SK-N-SH (cell line): Measurements from ENCODE around the gene TPGS1. TPM values are rescaled to one million over a fixed set of nuclear protein-coding genes. Genes with fewer than 3 reads are reported as not detected.

Source experiments
- CTCF ChIA-PET: fragments of 300-600, 350-600 bp; formaldehyde crosslinking; extraction: SDS; loops from one replicate; lab custom pipeline; 2021; lab: Yijun Ruan, JAX
- POLR2A ChIA-PET: fragments of 350-600 bp; sonication (Branson Sonifier 250); formaldehyde crosslinking; extraction: SDS; loops from one replicate; lab custom pipeline; 2020; ENCODE audit warnings: antibody characterized with exemption, inconsistent platforms; lab: Yijun Ruan, JAX
- DNase-seq: peaks from one replicate; pipeline ENCODE4 v3.0.0; 2012
- H2AFZ ChIP-seq: fragments of 200-600 bp; sonication (generic); 2 replicates; pipeline ENCODE4 v1.8.1; 2016; ENCODE audit warnings: antibody characterized with exemption, mild to moderate bottlenecking, low read depth
- H3F3A ChIP-seq: fragments of 200-600 bp; sonication (generic); replicated peaks from 2 replicates; pipeline ENCODE3; 2016; ENCODE audit warnings: antibody characterized with exemption, mild to moderate bottlenecking; ENCODE audit not compliant: insufficient read depth
- H3K27ac ChIP-seq, 2 experiments: fragments of 200-500 bp in 1 of 2; fragments of 200-600 bp in 1 of 2; sonication (Bioruptor generic) in 1 of 2; sonication (generic), shearing (Covaris generic) in 1 of 2; 2 replicates each; pipeline versions ENCODE4 v1.5.1 to v1.6.1; 2014 to 2016; ENCODE audit warnings: low read depth in 2 of 2, inconsistent platforms in 1 of 2, low read length in 1 of 2, mild to moderate bottlenecking in 1 of 2, mixed read lengths in 1 of 2
- H3K27me3 ChIP-seq: fragments of 200-600 bp; sonication (generic), shearing (Covaris generic); 2 replicates; pipeline ENCODE4 v1.6.1; 2016; ENCODE audit warnings: mixed run types; ENCODE audit not compliant: insufficient read depth
- H3K36me3 ChIP-seq, 2 experiments: fragments of 200-500 bp in 1 of 2; fragments of 200-600 bp in 1 of 2; sonication (Bioruptor generic) in 1 of 2; sonication (generic) in 1 of 2; replicated peaks in 1 of 2; 2 replicates each; pipeline versions ENCODE3 to v1.5.1; 2014 to 2016; ENCODE audit warnings: low read length in 1 of 2, mild to moderate bottlenecking in 1 of 2; ENCODE audit not compliant: insufficient read depth in 2 of 2, control insufficient read depth in 1 of 2
- H3K4me1 ChIP-seq, 2 experiments: fragments of 200-500 bp in 1 of 2; fragments of 200-600 bp in 1 of 2; sonication (Bioruptor generic) in 1 of 2; sonication (generic), shearing (Covaris generic) in 1 of 2; 2 replicates each; pipeline versions ENCODE4 v1.5.1 to v1.6.1; 2014 to 2016; ENCODE audit warnings: low read depth in 1 of 2, low read length in 1 of 2, mixed run types in 1 of 2; ENCODE audit not compliant: insufficient read depth in 2 of 2, control insufficient read depth in 1 of 2
- H3K4me2 ChIP-seq: fragments of 200-600 bp; sonication (generic), shearing (Covaris generic); 2 replicates; pipeline ENCODE4 v1.6.1; 2017; ENCODE audit warnings: mixed run types
- H3K4me3 ChIP-seq, 2 experiments: fragments of 200-500 bp in 1 of 2; fragments of 200-600 bp in 1 of 2; sonication (Bioruptor generic) in 1 of 2; sonication (generic), shearing (Covaris generic) in 1 of 2; 2 replicates each; pipeline versions ENCODE4 v1.5.1 to v1.8.1; 2014 to 2016; ENCODE audit warnings: low read depth in 2 of 2, inconsistent platforms in 1 of 2, low read length in 1 of 2, mild to moderate bottlenecking in 1 of 2, mixed read lengths in 1 of 2, moderate library complexity in 1 of 2
- H3K79me2 ChIP-seq: fragments of 200-600 bp; sonication (generic); 2 replicates; pipeline ENCODE4 v1.8.1; 2017; ENCODE audit warnings: mild to moderate bottlenecking; ENCODE audit not compliant: insufficient read depth
- H3K9ac ChIP-seq: fragments of 200-600 bp; sonication (generic); 2 replicates; pipeline ENCODE4 v1.6.1; 2017; ENCODE audit warnings: mixed run types
- H3K9me2 ChIP-seq: fragments of 200-600 bp; sonication (generic); 2 replicates; pipeline ENCODE4 v1.6.1; 2017; ENCODE audit warnings: mixed run types
- H3K9me3 ChIP-seq: fragments of 200-600 bp; sonication (generic); 2 replicates; pipeline ENCODE4 v1.6.1; 2017; ENCODE audit warnings: mixed run types, mild to moderate bottlenecking, moderate library complexity
- H4K20me1 ChIP-seq: fragments of 200-600 bp; sonication (generic); 2 replicates; pipeline ENCODE4 v1.6.1; 2017; ENCODE audit warnings: mild to moderate bottlenecking, mixed run types; ENCODE audit not compliant: insufficient read depth
- CHD2 ChIP-seq: fragments of 150-350 bp; IDR thresholded peaks from 2 replicates; pipeline ENCODE4 v1.6.1; 2018; ENCODE audit warnings: low read length; ENCODE audit not compliant: partially characterized antibody
- ELF1 ChIP-seq: IDR thresholded peaks from 2 replicates; pipeline ENCODE4 v1.4.0; 2012
- EP300 ChIP-seq, 2 experiments: IDR thresholded peaks; 2 replicates each; pipeline versions ENCODE4 v1.4.0 to v1.6.1; 2012; ENCODE audit warnings: borderline replicate concordance in 1 of 2, low read depth in 1 of 2, low read length in 1 of 2
- FOXJ3 ChIP-seq: sonication (generic); formaldehyde crosslinking; IDR thresholded peaks from 2 replicates; pipeline ENCODE4 v1.5.1; 2020; ENCODE audit warnings: mild to moderate bottlenecking, missing genetic modification reagents
- FOXM1 ChIP-seq: IDR thresholded peaks from 2 replicates; pipeline ENCODE4 v1.4.0; 2012; ENCODE audit warnings: low read depth, mild to moderate bottlenecking
- GABPA ChIP-seq: IDR thresholded peaks from 2 replicates; pipeline ENCODE4 v1.4.0; 2012; ENCODE audit warnings: low read depth, mild to moderate bottlenecking
- JUND ChIP-seq: IDR thresholded peaks from 2 replicates; pipeline ENCODE4 v1.4.0; 2012
- NRF1 ChIP-seq: IDR thresholded peaks from 2 replicates; pipeline ENCODE4 v1.6.1; 2012; ENCODE audit warnings: low read depth, mild to moderate bottlenecking, low read length
- POLR2AphosphoS5 ChIP-seq: IDR thresholded peaks from 2 replicates; pipeline ENCODE4 v1.6.1; 2012; ENCODE audit warnings: low read depth, low read length
- RFX5 ChIP-seq: IDR thresholded peaks from 2 replicates; pipeline ENCODE4 v1.6.1; 2012; ENCODE audit warnings: mild to moderate bottlenecking, improper control_type of control experiment, low read length
- SIN3A ChIP-seq: IDR thresholded peaks from 2 replicates; pipeline ENCODE4 v1.6.1; 2012; ENCODE audit warnings: low read depth, mild to moderate bottlenecking, low read length, moderate library complexity, borderline replicate concordance
- SMC3 ChIP-seq: IDR thresholded peaks from 2 replicates; pipeline ENCODE4 v1.6.1; 2012; ENCODE audit warnings: low read depth, low read length, improper control_type of control experiment
- TAF1 ChIP-seq: IDR thresholded peaks from 2 replicates; pipeline ENCODE4 v1.6.1; 2012; ENCODE audit warnings: low read depth, mild to moderate bottlenecking, low read length, moderate library complexity, borderline replicate concordance
- USF1 ChIP-seq: IDR thresholded peaks from 2 replicates; pipeline ENCODE4 v1.4.0; 2012; ENCODE audit warnings: low read depth, borderline replicate concordance
- YY1 ChIP-seq: IDR thresholded peaks from 2 replicates; pipeline ENCODE4 v1.4.0; 2012; ENCODE audit warnings: low read depth, mild to moderate bottlenecking
- WGBS: methylation state at CpG from one replicate; pipeline ENCODE4 v1.1.6; 2017; ENCODE audit warnings: low lambda C conversion rate; 5-methylcytosine and 5-hydroxymethylcytosine counted together
- polyA plus RNA-seq, 3 experiments: library from polyadenylated mRNA; depleted of rRNA; stranded (reverse); fragments of >200 nt; gene quantifications; 2 replicates each; pipeline ENCODE4 v1.2.3, GENCODE V29; 2012
- TF ChIP-seq, protein P1 (sequence below): IDR thresholded peaks from 2 replicates; pipeline ENCODE4; 2012
- TF ChIP-seq, protein P2 (sequence below): fragments of 150-350 bp; IDR thresholded peaks from 2 replicates; pipeline ENCODE4 v1.6.1; 2017; ENCODE audit warnings: antibody characterized with exemption, low read length, low read depth, borderline replicate concordance

Gene TPGS1
- polyA plus RNA-seq, 1 of the 3 experiments (the other 2 are of a cell fraction): 31.0 TPM

DNA sequence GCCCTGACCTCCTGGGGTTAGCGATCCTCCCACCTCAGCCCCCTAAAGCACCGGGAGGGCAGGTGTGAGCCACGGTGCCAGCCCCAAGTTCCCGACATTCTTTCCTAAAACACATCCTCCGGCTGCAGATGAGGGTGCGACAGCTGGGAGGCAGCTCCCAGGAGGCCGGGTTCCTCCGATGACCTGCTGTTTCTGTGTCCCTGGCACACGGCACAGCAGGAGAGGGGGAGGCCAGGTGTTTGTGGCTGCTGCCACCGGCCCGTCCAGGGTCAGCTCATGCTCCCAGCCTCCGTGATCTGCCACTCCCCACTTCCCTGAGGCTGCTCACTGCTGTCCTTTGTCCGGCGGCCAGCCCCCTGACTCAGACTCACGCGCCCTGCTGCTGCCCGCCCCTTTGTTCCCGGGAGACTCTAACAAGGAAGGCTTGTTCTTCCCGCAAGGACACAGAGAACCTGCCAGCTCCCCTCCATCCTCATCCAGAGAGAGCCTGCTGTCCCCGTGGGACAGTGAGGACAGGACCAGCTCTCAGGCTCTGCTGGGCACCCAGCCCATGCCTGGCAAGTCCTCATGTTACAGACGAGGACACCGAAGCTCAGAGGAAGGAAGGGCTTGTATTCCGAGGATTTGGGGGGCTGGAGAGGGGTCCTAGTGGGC is 21.6 kb upstream of the TPGS1 start:
- Histone ChIP-seq H3K36me3 (no peaks in the 10 kb centered on the region), H3K4me1 (peaks cover 0 to 21% of the 10 kb centered on the region in 2 experiments; a peak in 1 of 4 replicates), H3K27ac (no peak overlapping the region), H3F3A (peaks cover 15% of the 10 kb centered on the region), H2AFZ (no peak overlapping the region), H3K27me3 (no peaks in the 10 kb centered on the region), H4K20me1 (no peaks in the 10 kb centered on the region)
- CTCF ChIA-PET: interaction anchor here (1.6 kb wide), 1 partner anchor 21 kb away, joined by 9 read pairs; the partner anchor contains the start of gene TPGS1
- POLR2A ChIA-PET: no interaction called here
- TF ChIP-seq NRF1: no peak
- TF ChIP-seq, all 33 proteins: peak for 0
- H3K9me2 ChIP-seq: no peaks in the 10 kb centered on the region
- no peaks in the 10 kb centered on the region for H3K9me3 ChIP-seq
- no peak overlapping the region for H3K9ac ChIP-seq
- DNase-seq: peak; percentile 12
- H3K4me3 ChIP-seq: no peak overlapping the region
- WGBS: 58% methylated on average over 13 of the region's 23 CpGs
- H3K79me2 ChIP-seq: no peaks in the 10 kb centered on the region
- H3K4me2 ChIP-seq: no peak overlapping the region

- Histone ChIP-seq H3K4me1 (peaks cover 0 to 7% of the 10 kb centered on the region in 2 experiments; a peak in 1 of 4 replicates), H3K4me3 (peak overlapping the region; percentile 84), H2AFZ (peak overlapping the region; percentile 88; the same call in 1 of the 2 replicates), H3K9me2 (no peaks in the 10 kb centered on the region), H3F3A (peaks cover 7% of the 10 kb centered on the region), H4K20me1 (no peaks in the 10 kb centered on the region), H3K36me3 (no peaks in the 10 kb centered on the region), H3K9me3 (no peaks in the 10 kb centered on the region), H3K27ac (peak overlapping the region; percentile 76 to 92), H3K4me2 (peak overlapping the region; percentile 96), H3K79me2 (no peaks in the 10 kb centered on the region), H3K9ac (peak overlapping the region; percentile 97), H3K27me3 (no peaks in the 10 kb centered on the region)
- WGBS: 2% methylated on average over 38 of the region's 114 CpGs
- TF ChIP-seq RFX5 (no peak), SIN3A (peak; percentile 82), CHD2 (peak; percentile 80), SMC3 (no peak), POLR2AphosphoS5 (peak; percentile 70), USF1 (0 out of 2 replicates have a peak, but pooled peaks have one; percentile 14), JUND (no peak), FOXM1 (no peak), ELF1 (peak; percentile 33; the same call in 1 of the 2 replicates), FOXJ3 (CRISPR knock-in tag) (no peak), NRF1 (peak; percentile 72), EP300 (IDR thresholded peaks at IDR 0.05; ENCODE audit: borderline replicate concordance in 1 of 2, low read depth in 1 of 2, low read length in 1 of 2) (no peak), YY1 (peak; percentile 69; the same call in 1 of the 2 replicates), GABPA (peak; percentile 58), TAF1 (peak; percentile 81)
- TF ChIP-seq, protein P1, sequence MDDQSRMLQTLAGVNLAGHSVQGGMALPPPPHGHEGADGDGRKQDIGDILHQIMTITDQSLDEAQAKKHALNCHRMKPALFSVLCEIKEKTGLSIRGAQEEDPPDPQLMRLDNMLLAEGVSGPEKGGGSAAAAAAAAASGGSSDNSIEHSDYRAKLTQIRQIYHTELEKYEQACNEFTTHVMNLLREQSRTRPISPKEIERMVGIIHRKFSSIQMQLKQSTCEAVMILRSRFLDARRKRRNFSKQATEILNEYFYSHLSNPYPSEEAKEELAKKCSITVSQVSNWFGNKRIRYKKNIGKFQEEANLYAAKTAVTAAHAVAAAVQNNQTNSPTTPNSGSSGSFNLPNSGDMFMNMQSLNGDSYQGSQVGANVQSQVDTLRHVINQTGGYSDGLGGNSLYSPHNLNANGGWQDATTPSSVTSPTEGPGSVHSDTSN: peak; percentile 18; the same call in 1 of the 2 replicates
- TF ChIP-seq, protein P2, sequence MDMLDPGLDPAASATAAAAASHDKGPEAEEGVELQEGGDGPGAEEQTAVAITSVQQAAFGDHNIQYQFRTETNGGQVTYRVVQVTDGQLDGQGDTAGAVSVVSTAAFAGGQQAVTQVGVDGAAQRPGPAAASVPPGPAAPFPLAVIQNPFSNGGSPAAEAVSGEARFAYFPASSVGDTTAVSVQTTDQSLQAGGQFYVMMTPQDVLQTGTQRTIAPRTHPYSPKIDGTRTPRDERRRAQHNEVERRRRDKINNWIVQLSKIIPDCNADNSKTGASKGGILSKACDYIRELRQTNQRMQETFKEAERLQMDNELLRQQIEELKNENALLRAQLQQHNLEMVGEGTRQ: no peak
- peak; percentile 99 for DNase-seq
- ChIA-PET CTCF (interaction anchor here (0.9 to 2.7 kb wide), 4 partner anchors 9 to 105 kb away, joined by 4 to 11 read pairs (median 8); no protein-coding TSS in a partner anchor), POLR2A (interaction anchor here (0.9 kb wide), 1 partner anchor 18 kb away, joined by 7 read pairs; no protein-coding TSS in a partner anchor)
These were observed 18.5 kb upstream of the TPGS1 start for GRCh38 chr19:488505-489417.
